Activated CD4-positive, alpha-beta memory T cell treated with anti-CD3 and anti-CD28 coated beads for 36 hours (primary cell): Measurements from ENCODE around the gene HMOX2. TPM values are rescaled to one million over a fixed set of nuclear protein-coding genes. Genes with fewer than 3 reads are reported as not detected.
A peak's percentile ranks its signal among the peaks of the same experiment; 100 is the strongest.

Source experiments
- CTCF ChIA-PET: fragments of 350-600 bp; sonication (Branson Sonifier 250); formaldehyde crosslinking; loops from one replicate; lab custom pipeline; 2021; ENCODE audit warnings: antibody characterized with exemption, inconsistent platforms; lab: Charles Lee
- POLR2A ChIA-PET: fragments of 350-600 bp; sonication (Branson Sonifier 250); formaldehyde crosslinking; loops from one replicate; lab custom pipeline; 2021; ENCODE audit warnings: antibody characterized with exemption; lab: Charles Lee
- DNase-seq: peaks from one replicate; pipeline ENCODE4 v3.0.0-alpha.2; 2020
- H3K27ac Mint-ChIP-seq: one replicate; pipeline ENCODE4 v1.8.0; 2021; ENCODE audit warnings: mixed read lengths
- H3K27me3 Mint-ChIP-seq: one replicate; pipeline ENCODE4 v1.8.0; 2021; ENCODE audit warnings: mixed read lengths
- H3K36me3 Mint-ChIP-seq: one replicate; pipeline ENCODE4 v1.8.0; 2021; ENCODE audit warnings: mixed read lengths
- H3K4me1 Mint-ChIP-seq: one replicate; pipeline ENCODE4 v1.8.0; 2021; ENCODE audit warnings: low read depth, mixed read lengths
- H3K4me3 Mint-ChIP-seq: one replicate; pipeline ENCODE4 v1.8.0; 2021; ENCODE audit warnings: mild to moderate bottlenecking, mixed read lengths
- H3K9me3 Mint-ChIP-seq: one replicate; pipeline ENCODE4 v1.8.0; 2021; ENCODE audit warnings: mixed read lengths
- intact Hi-C: fragments of 100-400 bp; cut with micrococcal nuclease; formaldehyde crosslinking; loops from one replicate; pipeline ENCODE4 v1.15.1; 2023
- total RNA-seq, 2 experiments: library from RNA; stranded (reverse); gene quantifications; one replicate each; pipeline ENCODE4 v1.2.3, GENCODE V29; 2021

Gene HMOX2
- total RNA-seq, 2 experiments from 2014 or later = 69.1 to 76.0 TPM

DNA sequence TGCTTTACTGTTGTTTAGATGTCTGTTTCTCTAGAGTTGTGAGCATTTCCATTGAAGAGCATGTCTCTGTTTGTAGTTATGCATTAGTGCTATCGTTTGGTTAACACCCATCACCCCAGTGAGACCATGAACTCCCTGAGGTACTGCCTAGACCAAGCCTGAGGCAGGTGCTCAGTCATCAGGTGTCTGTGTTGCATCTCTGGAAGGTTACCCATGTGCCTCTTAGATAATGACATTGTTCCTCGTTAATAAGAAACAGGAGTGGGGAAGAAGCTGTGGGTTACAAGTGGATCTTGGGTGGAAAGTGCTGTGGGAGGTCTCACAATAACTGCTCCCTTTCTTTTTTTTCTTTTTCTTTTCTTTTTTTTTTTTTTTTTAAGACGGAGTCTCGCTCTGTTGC lies 32.2 kb upstream of the HMOX2 start:
- peaks cover 62% of the 10 kb centered on the region for H3K36me3 Mint-ChIP-seq
- H3K4me3 Mint-ChIP-seq = no peak overlapping the region
- ChIA-PET CTCF (no interaction called here), POLR2A (no interaction called here)
- no peaks in the 10 kb centered on the region for H3K9me3 Mint-ChIP-seq
- H3K27me3 Mint-ChIP-seq = no peaks in the 10 kb centered on the region
- intact Hi-C loops = no loop called here
- H3K4me1 Mint-ChIP-seq = no peaks in the 10 kb centered on the region
- no peak overlapping the region for H3K27ac Mint-ChIP-seq
- DNase-seq = no peak

- no peak for DNase-seq
- intact Hi-C loops = no loop called here
- no peaks in the 10 kb centered on the region for H3K9me3 Mint-ChIP-seq
- CTCF ChIA-PET = interaction anchor here (1.2 kb wide), 1 partner anchor 9 kb away, joined by 4 read pairs; no protein-coding TSS in a partner anchor
- H3K27me3 Mint-ChIP-seq = no peaks in the 10 kb centered on the region
- no peak overlapping the region for H3K27ac Mint-ChIP-seq
- H3K36me3 Mint-ChIP-seq = peaks cover 36% of the 10 kb centered on the region
- POLR2A ChIA-PET = no interaction called here
- H3K4me1 Mint-ChIP-seq = no peaks in the 10 kb centered on the region
- no peak overlapping the region for H3K4me3 Mint-ChIP-seq
Measured at GRCh38 chr16:4450430-4450829, 25.8 kb upstream of the HMOX2 start.

DNA sequence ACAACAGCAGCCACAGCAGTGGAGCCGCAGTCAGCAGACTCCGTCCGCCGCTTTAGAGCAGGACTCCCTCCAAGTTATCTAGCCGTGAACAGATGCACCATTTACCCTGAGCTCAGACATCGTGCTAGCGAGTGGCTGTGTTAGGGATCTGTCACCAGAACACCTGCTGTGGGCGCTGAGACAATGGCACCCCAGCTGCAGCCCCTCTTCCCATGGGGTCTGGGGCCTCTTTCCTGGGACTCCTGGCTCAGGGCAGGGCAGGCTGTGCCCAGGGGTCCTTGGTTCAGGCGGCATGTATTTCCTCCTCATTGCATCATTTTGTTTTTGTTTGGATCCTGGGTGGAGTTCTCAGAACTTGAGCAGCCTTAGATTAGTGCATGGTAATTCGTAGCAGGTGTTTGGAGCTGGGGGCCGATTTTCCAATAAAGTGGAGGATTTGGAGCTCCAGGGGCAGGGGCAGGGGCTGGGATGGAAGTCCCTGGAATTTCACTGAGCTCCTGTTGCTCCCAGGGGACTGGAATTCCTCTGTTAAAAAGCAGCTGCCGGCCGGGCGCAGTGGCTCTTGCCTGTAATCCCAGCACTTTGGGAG lies 25.2 kb upstream of the HMOX2 start:
- intact Hi-C loops = no loop called here
- no peaks in the 10 kb centered on the region for H3K4me1 Mint-ChIP-seq
- H3K27me3 Mint-ChIP-seq = no peaks in the 10 kb centered on the region
- H3K4me3 Mint-ChIP-seq = no peak overlapping the region
- POLR2A ChIA-PET = no interaction called here
- no peak for DNase-seq
- H3K27ac Mint-ChIP-seq = no peak overlapping the region
- peaks cover 36% of the 10 kb centered on the region for H3K36me3 Mint-ChIP-seq
- H3K9me3 Mint-ChIP-seq = no peaks in the 10 kb centered on the region
- CTCF ChIA-PET = interaction anchor here (1.2 kb wide), 1 partner anchor 9 kb away, joined by 4 read pairs; no protein-coding TSS in a partner anchor

DNA sequence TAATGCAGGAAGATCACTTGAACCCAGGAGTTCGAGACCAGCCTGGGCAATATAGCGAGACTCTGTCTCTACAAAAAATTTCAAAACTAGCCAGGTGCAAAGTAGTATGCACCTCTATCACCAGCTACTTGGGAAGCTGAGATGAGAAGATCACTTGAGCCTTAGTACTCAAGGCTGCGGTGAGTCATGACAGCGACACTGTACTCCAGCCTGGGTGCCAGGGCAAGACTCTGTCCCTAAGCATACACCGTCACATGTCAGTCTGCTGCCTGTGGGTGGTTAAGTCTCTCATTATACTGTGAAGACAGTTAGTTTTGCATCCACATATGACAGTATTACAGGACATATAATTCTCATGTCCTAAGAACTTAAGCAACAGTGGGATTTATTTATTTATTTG lies 23.5 kb upstream of the HMOX2 start:
- no peaks in the 10 kb centered on the region for H3K27me3 Mint-ChIP-seq
- no peak overlapping the region for H3K4me3 Mint-ChIP-seq
- H3K9me3 Mint-ChIP-seq = no peaks in the 10 kb centered on the region
- ChIA-PET POLR2A (interaction anchor here (0.6 kb wide), 1 partner anchor 17 kb away, joined by 5 read pairs; no protein-coding TSS in a partner anchor), CTCF (no interaction called here)
- peaks cover 30% of the 10 kb centered on the region for H3K36me3 Mint-ChIP-seq
- intact Hi-C loops = no loop called here
- H3K4me1 Mint-ChIP-seq = no peaks in the 10 kb centered on the region
- no peak overlapping the region for H3K27ac Mint-ChIP-seq
- no peak for DNase-seq

DNA sequence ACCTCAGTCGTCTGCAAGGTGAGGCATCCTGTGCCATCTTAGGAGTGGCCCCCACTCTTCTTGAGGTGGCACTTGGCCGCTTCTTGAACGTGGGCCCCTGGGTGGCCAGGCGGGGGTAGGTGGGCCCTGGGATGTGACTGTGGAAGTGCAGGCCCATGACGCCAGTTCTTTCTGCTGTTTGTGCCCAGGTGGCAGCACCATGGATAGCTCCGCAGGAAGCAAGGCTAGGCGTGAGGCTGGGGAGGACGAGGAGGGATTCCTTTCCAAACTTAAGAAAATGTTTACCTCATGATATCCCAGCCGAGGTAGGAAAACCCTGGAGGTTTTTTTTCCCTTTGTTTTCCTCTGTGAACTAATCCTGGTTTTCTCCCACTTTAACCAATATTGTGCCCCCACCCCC lies 21.6 kb upstream of the HMOX2 start:
- H3K27ac Mint-ChIP-seq = no peak overlapping the region
- ChIA-PET POLR2A (no interaction called here), CTCF (no interaction called here)
- intact Hi-C loops = no loop called here
- DNase-seq = no peak
- H3K36me3 Mint-ChIP-seq = peaks cover 30% of the 10 kb centered on the region
- no peak overlapping the region for H3K4me3 Mint-ChIP-seq
- H3K9me3 Mint-ChIP-seq = no peaks in the 10 kb centered on the region
- peaks cover 6% of the 10 kb centered on the region for H3K4me1 Mint-ChIP-seq
- H3K27me3 Mint-ChIP-seq = no peaks in the 10 kb centered on the region

DNA sequence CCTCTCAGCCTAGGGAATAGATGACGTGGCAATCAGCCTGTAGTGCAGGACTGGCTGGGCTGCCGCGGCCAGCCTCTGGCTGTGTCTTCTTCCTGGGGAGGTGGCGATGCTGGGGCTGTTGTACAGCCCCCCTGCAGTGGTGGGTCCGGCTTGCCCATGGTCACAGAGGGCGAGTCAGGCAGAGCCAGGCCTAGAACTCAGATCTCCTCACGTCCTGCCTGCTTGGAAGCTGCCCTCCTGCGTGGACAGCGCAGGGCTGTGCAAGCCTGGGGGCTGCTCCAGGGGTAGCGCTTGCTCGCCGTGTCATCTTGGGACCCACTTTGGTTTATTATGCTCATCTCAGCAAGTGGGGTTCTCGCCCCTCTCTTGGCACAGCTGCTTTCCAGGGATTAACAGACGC lies 21.1 kb upstream of the HMOX2 start:
- peaks cover 30% of the 10 kb centered on the region for H3K36me3 Mint-ChIP-seq
- CTCF ChIA-PET = no interaction called here
- H3K9me3 Mint-ChIP-seq = no peaks in the 10 kb centered on the region
- no peak overlapping the region for H3K27ac Mint-ChIP-seq
- no peak for DNase-seq
- intact Hi-C loops = no loop called here
- no peak overlapping the region for H3K4me3 Mint-ChIP-seq
- no peaks in the 10 kb centered on the region for H3K27me3 Mint-ChIP-seq
- POLR2A ChIA-PET = no interaction called here
- peaks cover 6% of the 10 kb centered on the region for H3K4me1 Mint-ChIP-seq

DNA sequence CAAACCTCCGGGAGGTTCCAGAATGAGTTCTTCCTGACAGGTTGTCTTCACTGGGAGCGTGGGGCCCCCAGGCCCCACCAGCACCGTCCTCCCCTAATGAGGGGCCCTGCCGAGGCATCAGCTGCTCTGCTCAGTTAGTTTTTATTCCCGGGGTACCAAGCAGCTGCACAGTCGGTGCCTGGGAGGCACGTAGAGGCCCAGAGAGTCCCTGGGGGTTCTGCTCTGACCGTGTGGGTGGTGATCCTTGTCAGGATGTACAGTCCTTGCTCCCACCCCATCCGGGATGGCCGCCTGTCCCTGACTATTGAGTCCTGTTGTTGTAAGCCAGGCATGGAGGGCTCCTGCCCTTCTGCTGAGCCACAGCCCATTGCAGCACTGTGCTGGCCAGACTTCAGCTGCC lies 20.2 kb upstream of the HMOX2 start:
- ChIA-PET POLR2A (interaction anchor here (1.0 kb wide), 1 partner anchor 10 kb away, joined by 3 read pairs; no protein-coding TSS in a partner anchor), CTCF (no interaction called here)
- Mint-ChIP-seq H3K9me3 (no peaks in the 10 kb centered on the region), H3K27ac (no peak overlapping the region), H3K27me3 (no peaks in the 10 kb centered on the region), H3K4me3 (no peak overlapping the region), H3K36me3 (peaks cover 30% of the 10 kb centered on the region), H3K4me1 (peaks cover 6% of the 10 kb centered on the region)
- DNase-seq = no peak
- intact Hi-C loops = no loop called here

- H3K9me3 Mint-ChIP-seq = no peaks in the 10 kb centered on the region
Measured at GRCh38 chr16:4460936-4461249, 15.3 kb upstream of the HMOX2 start.

GRCh38 chr16:4461250-4462085 lies 14.7 kb upstream of the HMOX2 start:
- peaks cover 29% of the 10 kb centered on the region for H3K36me3 Mint-ChIP-seq
- H3K9me3 Mint-ChIP-seq = no peaks in the 10 kb centered on the region
- DNase-seq = no peak
- no peak overlapping the region for H3K4me3 Mint-ChIP-seq
- no peaks in the 10 kb centered on the region for H3K27me3 Mint-ChIP-seq
- POLR2A ChIA-PET = interaction anchor here (0.5 to 1.4 kb wide), 4 partner anchors 11 to 345 kb away, joined by 3 to 5 read pairs (median 4); no protein-coding TSS in a partner anchor
- peaks cover 17% of the 10 kb centered on the region for H3K4me1 Mint-ChIP-seq
- CTCF ChIA-PET = no interaction called here
- intact Hi-C loops = no loop called here
- peak overlapping the region; percentile 18 for H3K27ac Mint-ChIP-seq

More at GRCh38 chr16:4460936-4461249, 15.3 kb upstream of the HMOX2 start:
- ChIA-PET POLR2A (interaction anchor here (0.5 to 1.4 kb wide), 4 partner anchors 11 to 345 kb away, joined by 3 to 5 read pairs (median 4); no protein-coding TSS in a partner anchor), CTCF (no interaction called here)
- H3K4me3 Mint-ChIP-seq = no peak overlapping the region
- intact Hi-C loops = no loop called here
- no peak overlapping the region for H3K27ac Mint-ChIP-seq
- peaks cover 23% of the 10 kb centered on the region for H3K36me3 Mint-ChIP-seq
- peaks cover 12% of the 10 kb centered on the region for H3K4me1 Mint-ChIP-seq
- H3K27me3 Mint-ChIP-seq = no peaks in the 10 kb centered on the region
- no peak for DNase-seq

DNA sequence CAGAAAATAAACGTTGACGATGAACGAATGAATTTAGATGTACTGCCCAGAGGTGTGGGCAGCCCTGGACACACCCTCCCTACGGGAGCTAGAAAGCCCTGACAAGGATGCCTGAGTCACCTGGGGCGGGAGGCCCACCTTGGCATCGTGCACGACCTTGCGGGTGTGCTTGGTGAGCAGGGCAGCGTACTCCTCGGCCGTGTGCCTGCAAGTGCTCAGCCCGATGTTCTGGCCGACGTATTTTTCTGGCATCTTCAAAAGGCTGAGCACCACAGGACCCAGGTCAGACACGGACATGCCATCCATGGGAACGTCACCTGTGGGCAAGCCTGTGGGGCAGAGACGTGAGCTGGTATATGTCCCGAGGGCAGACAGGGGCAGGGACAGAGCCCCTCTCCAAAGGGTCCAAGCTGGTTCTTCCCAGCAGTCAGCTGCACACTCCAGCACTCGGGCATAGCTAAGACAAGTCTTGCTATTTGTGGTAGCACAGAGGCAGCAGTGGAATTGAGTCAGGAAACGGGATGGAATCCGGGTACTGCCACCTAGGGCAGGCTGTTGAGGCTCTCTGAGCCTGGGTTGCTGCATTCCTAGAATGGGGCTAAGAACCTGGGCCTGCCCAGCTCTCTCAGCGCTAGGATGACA lies 12.6 kb upstream of the HMOX2 start:
- ChIA-PET POLR2A (no interaction called here), CTCF (no interaction called here)
- H3K4me3 Mint-ChIP-seq = no peak overlapping the region
- no peaks in the 10 kb centered on the region for H3K9me3 Mint-ChIP-seq
- H3K4me1 Mint-ChIP-seq = peaks cover 23% of the 10 kb centered on the region
- no peaks in the 10 kb centered on the region for H3K27me3 Mint-ChIP-seq
- DNase-seq = no peak
- H3K36me3 Mint-ChIP-seq = peaks cover 33% of the 10 kb centered on the region
- intact Hi-C loops = no loop called here
- H3K27ac Mint-ChIP-seq = no peak overlapping the region

DNA sequence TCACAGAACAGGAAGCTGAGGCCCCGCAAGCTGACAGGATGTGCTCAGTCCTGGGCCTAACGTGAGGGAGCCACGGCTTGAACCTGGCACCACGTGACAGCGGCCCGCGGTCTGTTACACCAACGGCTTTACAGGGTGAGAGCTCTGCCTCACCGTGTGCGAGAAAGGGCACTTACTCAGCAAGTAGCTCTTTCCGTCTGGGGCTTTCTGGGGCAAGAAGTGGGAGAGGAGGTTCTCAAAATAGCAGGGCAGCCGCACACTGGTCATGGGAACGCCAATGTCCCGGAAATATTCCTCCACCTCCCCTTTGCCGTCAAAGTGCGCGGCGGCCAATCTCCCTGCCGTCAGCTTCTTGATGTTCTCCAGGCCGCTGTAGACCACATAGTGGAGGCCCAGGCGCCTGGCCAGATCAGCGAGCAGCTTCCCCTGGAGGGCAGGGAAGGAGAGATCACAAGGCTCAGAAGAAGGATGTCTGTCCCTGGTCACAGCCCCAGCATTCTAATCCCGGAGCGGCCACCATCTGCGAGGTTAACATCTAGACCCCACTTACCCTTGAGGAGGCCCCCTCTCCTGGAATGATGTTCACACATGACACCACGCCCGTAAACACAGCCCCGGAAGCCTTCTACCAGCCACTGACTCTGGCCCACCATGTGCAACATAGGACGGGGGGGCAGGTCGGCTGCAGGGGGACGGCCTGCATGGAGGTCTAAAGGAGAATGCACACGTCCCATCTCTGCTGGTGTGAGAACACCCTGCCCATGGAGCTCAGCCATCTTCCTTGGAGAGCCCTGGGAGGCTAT lies 10.0 kb upstream of the HMOX2 start:
- peak overlapping the region; percentile 23 for H3K4me3 Mint-ChIP-seq
- POLR2A ChIA-PET = interaction anchor here (0.8 to 1.8 kb wide), 4 partner anchors 9 to 50 kb away, joined by 3 to 16 read pairs (median 4); partner anchors contain the start of genes CORO7, HMOX2 and NMRAL1
- peak; percentile 86 for DNase-seq

More for the DNA sequence above, 10.0 kb upstream of the HMOX2 start:
- H3K36me3 Mint-ChIP-seq = peaks cover 22% of the 10 kb centered on the region
- intact Hi-C loops = no loop called here
- H3K27me3 Mint-ChIP-seq = no peaks in the 10 kb centered on the region
- peak overlapping the region; percentile 96 for H3K27ac Mint-ChIP-seq
- CTCF ChIA-PET = interaction anchor here (0.6 to 1.6 kb wide), 2 partner anchors 10 to 131 kb away, joined by 3 to 6 read pairs; partner anchors contain the start of gene HMOX2
- H3K4me1 Mint-ChIP-seq = peaks cover 19% of the 10 kb centered on the region
- H3K9me3 Mint-ChIP-seq = no peaks in the 10 kb centered on the region
